Effector memory CD8-positive, alpha-beta T cell (primary cell): ENCODE data around the gene AMOTL1.
A peak's percentile ranks its signal among the peaks of the same experiment; 100 is the strongest.

Source experiments
- ATAC-seq: fragments of 150-1000 bp; cut with Tn5 transposase; replicated peaks from 2 replicates; pipeline ENCODE4 v1.10.0; 2021; ENCODE audit warnings: mild to moderate bottlenecking, moderate library complexity
- DNase-seq, 3 experiments: peaks; one replicate each; pipeline ENCODE4 v3.0.0; 2021
- H3K27ac Mint-ChIP-seq, 2 donors: one replicate each; pipeline ENCODE4 v1.8.0; 2022; ENCODE audit warnings: mild to moderate bottlenecking in 2 of 2, mixed read lengths in 2 of 2, moderate library complexity in 2 of 2
- H3K27me3 Mint-ChIP-seq, 2 donors: one replicate each; pipeline ENCODE4 v1.8.0; 2022; ENCODE audit warnings: mixed read lengths in 2 of 2
- H3K36me3 Mint-ChIP-seq: one replicate; pipeline ENCODE4 v1.8.0; 2022; ENCODE audit warnings: mild to moderate bottlenecking, moderate library complexity, mixed read lengths; ENCODE audit not compliant: insufficient read depth
- H3K4me1 Mint-ChIP-seq, 2 donors: one replicate each; pipeline ENCODE4 v1.8.0; 2022; ENCODE audit warnings: low read depth in 2 of 2, mixed read lengths in 2 of 2
- H3K4me3 Mint-ChIP-seq, 2 donors: one replicate each; pipeline ENCODE4 v1.8.0; 2022; ENCODE audit warnings: mild to moderate bottlenecking in 2 of 2, mixed read lengths in 2 of 2, moderate library complexity in 2 of 2
- H3K9me3 Mint-ChIP-seq, 2 donors: one replicate each; pipeline ENCODE4 v1.8.0; 2022; ENCODE audit warnings: mixed read lengths in 2 of 2

AMOTL1 gene

DNA sequence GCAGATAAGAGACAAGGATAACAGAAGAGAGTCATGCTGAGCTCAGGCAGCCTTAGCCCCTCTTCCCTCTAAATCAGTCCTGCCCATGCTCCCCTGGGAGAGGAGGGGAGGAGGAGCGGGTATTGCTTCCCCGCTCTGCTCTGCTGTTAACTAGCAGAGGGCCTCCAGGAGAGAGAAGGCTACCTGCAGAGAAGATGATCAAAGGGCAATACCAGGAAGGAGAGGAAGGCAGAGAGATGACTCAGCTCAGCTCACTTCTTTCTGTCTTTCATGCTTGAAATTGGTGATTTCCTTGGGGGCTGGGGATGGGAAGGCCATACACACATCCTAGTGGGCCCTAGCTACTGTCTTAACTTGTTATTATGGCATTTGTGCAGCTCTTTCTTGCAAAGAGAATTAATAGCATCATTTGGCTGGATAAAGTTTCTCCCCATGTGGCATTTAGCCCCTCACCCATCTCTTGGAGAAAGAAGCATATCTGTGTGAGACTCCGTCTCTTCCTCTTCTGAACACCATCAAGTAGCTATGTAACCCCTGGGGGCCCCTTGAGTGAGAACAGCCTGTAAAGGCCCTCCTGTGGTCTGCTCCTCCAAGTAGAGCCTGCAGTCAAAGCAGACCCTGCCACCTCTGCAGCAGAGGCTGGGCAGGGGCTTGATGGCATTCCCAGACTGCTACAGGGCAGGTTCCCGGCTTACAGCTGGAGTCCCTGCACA lies 33.4 kb upstream of the AMOTL1 start:
- ATAC-seq (no peak), DNase-seq (no peak)
- no peaks in the 10 kb centered on the region for H3K36me3 Mint-ChIP-seq
- peaks cover 15 to 41% of the 10 kb centered on the region in 2 donors for H3K27me3 Mint-ChIP-seq
- no peak overlapping the region for H3K27ac Mint-ChIP-seq
- H3K4me1 Mint-ChIP-seq, result no peaks in the 10 kb centered on the region
- H3K9me3 Mint-ChIP-seq, result no peaks in the 10 kb centered on the region
- H3K4me3 Mint-ChIP-seq, result no peak overlapping the region

DNA sequence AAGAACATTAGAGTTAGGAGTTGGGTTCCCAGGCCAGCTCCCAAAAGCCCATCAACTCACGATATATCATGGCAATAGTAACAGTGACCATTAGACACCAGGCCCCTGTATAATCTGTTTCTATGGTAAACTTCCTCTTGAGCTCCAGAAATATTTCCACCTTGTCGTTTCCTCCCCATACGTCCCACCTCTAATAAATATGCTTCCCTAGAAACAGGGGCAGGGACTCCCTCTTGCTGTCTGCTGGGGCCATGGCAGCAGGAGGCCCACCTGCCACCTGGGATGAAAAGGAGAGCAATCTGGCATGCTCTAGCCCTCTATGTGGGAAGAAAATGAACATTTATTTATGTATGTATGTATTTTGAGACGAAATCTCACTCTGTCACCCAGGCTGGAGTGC lies 32.2 kb upstream of the AMOTL1 start:
- no peaks in the 10 kb centered on the region for H3K36me3 Mint-ChIP-seq
- H3K27me3 Mint-ChIP-seq, result peaks cover 12 to 33% of the 10 kb centered on the region in 2 donors
- H3K4me1 Mint-ChIP-seq, result peaks cover 0 to 1% of the 10 kb centered on the region in 2 donors

DNA sequence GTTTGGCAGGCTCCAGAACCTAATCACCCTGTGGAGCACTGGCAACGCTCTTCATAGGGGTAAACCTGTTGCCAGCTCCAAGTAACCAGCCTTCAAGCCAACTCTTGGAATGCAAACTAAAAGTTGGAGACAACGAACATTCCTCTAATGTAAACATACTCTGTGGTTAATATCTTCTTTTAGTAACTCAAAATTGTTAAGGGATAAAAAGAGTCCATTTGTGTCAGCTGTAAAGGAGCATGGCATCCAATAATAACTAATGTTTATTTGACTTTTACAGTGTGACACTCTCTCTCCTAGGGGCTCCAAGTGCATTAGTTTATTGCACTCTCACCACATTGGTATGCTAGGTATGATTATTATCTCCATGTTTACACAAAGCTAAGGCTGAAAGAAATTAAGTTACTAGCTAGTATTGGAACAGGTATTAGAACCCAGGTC lies 31.0 kb upstream of the AMOTL1 start:
- H3K27me3 Mint-ChIP-seq, result peaks cover 20 to 25% of the 10 kb centered on the region in 2 donors
- no peaks in the 10 kb centered on the region for H3K36me3 Mint-ChIP-seq
- DNase-seq (no peak), ATAC-seq (no peak)
- no peaks in the 10 kb centered on the region for H3K9me3 Mint-ChIP-seq
- H3K27ac Mint-ChIP-seq, result no peak overlapping the region
- no peak overlapping the region for H3K4me3 Mint-ChIP-seq
- H3K4me1 Mint-ChIP-seq, result peaks cover 0 to 7% of the 10 kb centered on the region in 2 donors

More for the DNA sequence above, 32.2 kb upstream of the AMOTL1 start:
- ATAC-seq (no peak), DNase-seq (no peak)
- Mint-ChIP-seq H3K4me3 (no peak overlapping the region), H3K9me3 (no peaks in the 10 kb centered on the region), H3K27ac (no peak overlapping the region)

- H3K27me3 Mint-ChIP-seq, result peaks cover 10 to 35% of the 10 kb centered on the region in 2 donors
- H3K36me3 Mint-ChIP-seq, result no peaks in the 10 kb centered on the region
- peaks cover 0 to 7% of the 10 kb centered on the region in 2 donors for H3K4me1 Mint-ChIP-seq
- DNase-seq (no peak), ATAC-seq (no peak)
- H3K4me3 Mint-ChIP-seq, result no peak overlapping the region
- H3K27ac Mint-ChIP-seq, result no peak overlapping the region
- no peaks in the 10 kb centered on the region for H3K9me3 Mint-ChIP-seq
Observed at GRCh38 chr11:94738746-94739145, 29.4 kb upstream of the AMOTL1 start.

GRCh38 chr11:94739331-94739730 lies 28.8 kb upstream of the AMOTL1 start:
- H3K27me3 Mint-ChIP-seq, result peaks cover 9 to 35% of the 10 kb centered on the region in 2 donors
- no peak overlapping the region for H3K27ac Mint-ChIP-seq
- no peaks in the 10 kb centered on the region for H3K36me3 Mint-ChIP-seq
- no peak overlapping the region for H3K4me3 Mint-ChIP-seq
- peaks cover 0 to 7% of the 10 kb centered on the region in 2 donors for H3K4me1 Mint-ChIP-seq
- ATAC-seq (no peak), DNase-seq (no peak)
- H3K9me3 Mint-ChIP-seq, result no peaks in the 10 kb centered on the region

- H3K9me3 Mint-ChIP-seq, result no peaks in the 10 kb centered on the region
- ATAC-seq, result no peak
Observed at GRCh38 chr11:94740083-94741021, 27.8 kb upstream of the AMOTL1 start.

GRCh38 chr11:94741022-94741679 lies 27.0 kb upstream of the AMOTL1 start:
- DNase-seq, result no peak
- Mint-ChIP-seq H3K9me3 (no peaks in the 10 kb centered on the region), H3K27ac (no peak overlapping the region), H3K4me3 (peak overlapping the region; percentile 4 to 26), H3K27me3 (peaks cover 5 to 39% of the 10 kb centered on the region in 2 donors), H3K36me3 (no peaks in the 10 kb centered on the region), H3K4me1 (peaks cover 0 to 7% of the 10 kb centered on the region in 2 donors)
- no peak for ATAC-seq

More at GRCh38 chr11:94740083-94741021, 27.8 kb upstream of the AMOTL1 start:
- peaks cover 0 to 7% of the 10 kb centered on the region in 2 donors for H3K4me1 Mint-ChIP-seq
- peak overlapping the region; percentile 4 to 26 for H3K4me3 Mint-ChIP-seq
- no peak overlapping the region for H3K27ac Mint-ChIP-seq
- H3K27me3 Mint-ChIP-seq, result peaks cover 0 to 35% of the 10 kb centered on the region in 2 donors
- DNase-seq, result no peak
- H3K36me3 Mint-ChIP-seq, result no peaks in the 10 kb centered on the region

DNA sequence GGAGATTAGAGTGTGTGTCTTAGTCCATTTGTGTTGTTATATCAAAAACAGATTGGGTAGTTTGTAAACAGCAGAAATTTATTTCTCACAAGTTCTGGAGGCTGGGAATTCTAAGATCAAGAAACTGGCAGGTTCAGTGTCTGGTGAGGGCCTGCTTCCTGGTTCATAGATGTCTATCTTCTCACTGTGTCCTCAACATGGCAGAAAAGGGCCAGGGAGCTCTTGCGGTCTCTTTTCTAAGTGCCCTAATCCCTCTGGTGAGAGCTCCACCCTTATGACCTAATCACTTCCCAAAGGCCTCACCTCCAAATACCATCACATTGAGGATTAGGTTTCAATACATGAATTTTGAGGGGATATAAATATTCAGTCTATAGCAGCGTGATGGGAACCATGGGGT lies 25.5 kb upstream of the AMOTL1 start:
- DNase-seq (no peak), ATAC-seq (no peak)
- H3K4me1 Mint-ChIP-seq, result peaks cover 0 to 7% of the 10 kb centered on the region in 2 donors
- H3K27me3 Mint-ChIP-seq, result peaks cover 21 to 39% of the 10 kb centered on the region in 2 donors
- H3K4me3 Mint-ChIP-seq, result no peak overlapping the region
- no peaks in the 10 kb centered on the region for H3K36me3 Mint-ChIP-seq
- H3K9me3 Mint-ChIP-seq, result no peaks in the 10 kb centered on the region
- H3K27ac Mint-ChIP-seq, result no peak overlapping the region

DNA sequence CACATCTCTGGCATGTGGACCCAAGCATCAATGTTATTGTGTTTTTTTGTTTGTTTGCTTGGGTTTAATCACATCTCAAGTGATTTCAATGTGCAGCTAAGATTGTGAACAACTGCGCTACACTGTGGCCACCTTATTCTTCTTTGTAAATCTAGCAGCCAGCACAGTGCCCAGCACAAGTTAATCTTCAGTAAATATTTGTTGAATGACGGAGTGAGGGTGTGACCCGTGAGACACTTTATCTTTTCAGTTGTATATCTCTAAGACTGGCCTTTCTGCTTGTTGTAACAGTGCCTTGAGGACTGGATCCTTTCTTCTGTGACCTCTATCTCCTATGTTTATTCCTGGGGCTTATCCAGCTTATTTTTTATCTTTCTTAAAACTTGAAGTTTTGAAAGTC lies 21.4 kb upstream of the AMOTL1 start:
- no peak for DNase-seq
- Mint-ChIP-seq H3K27ac (no peak overlapping the region), H3K4me1 (peaks cover 0 to 3% of the 10 kb centered on the region in 2 donors), H3K9me3 (no peaks in the 10 kb centered on the region), H3K36me3 (no peaks in the 10 kb centered on the region), H3K4me3 (no peak overlapping the region), H3K27me3 (peaks cover 56 to 58% of the 10 kb centered on the region in 2 donors)
- ATAC-seq, result no peak

- DNase-seq (no peak), ATAC-seq (no peak)
- peaks cover 58 to 61% of the 10 kb centered on the region in 2 donors for H3K27me3 Mint-ChIP-seq
Observed at GRCh38 chr11:94747146-94747545, 21.0 kb upstream of the AMOTL1 start.

DNA sequence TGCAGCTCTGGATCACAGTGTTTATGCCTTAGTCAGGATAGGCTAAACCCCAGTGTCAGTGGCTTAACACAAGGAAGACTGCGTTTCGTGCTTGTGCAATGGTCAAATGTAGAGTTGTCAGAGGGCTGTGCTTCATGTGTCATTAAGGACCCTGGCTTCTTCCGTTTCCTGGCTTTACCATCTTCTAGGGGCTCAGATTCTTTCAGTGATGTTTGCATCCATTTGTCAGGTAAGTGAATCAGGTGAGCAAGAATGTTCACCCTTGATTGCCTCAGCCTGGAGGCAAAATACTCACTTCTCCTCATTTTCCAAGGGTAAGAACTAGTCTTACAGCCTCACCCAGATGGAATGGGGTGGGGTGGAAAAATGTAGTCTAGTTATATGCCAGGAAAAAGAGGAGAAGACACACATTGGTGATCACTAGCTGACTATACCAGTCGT lies 20.5 kb upstream of the AMOTL1 start:
- H3K27ac Mint-ChIP-seq, result no peak overlapping the region
- H3K27me3 Mint-ChIP-seq, result peaks cover 56 to 65% of the 10 kb centered on the region in 2 donors
- no peaks in the 10 kb centered on the region for H3K4me1 Mint-ChIP-seq
- ATAC-seq (no peak), DNase-seq (no peak)
- no peaks in the 10 kb centered on the region for H3K36me3 Mint-ChIP-seq
- H3K9me3 Mint-ChIP-seq, result no peaks in the 10 kb centered on the region
- H3K4me3 Mint-ChIP-seq, result no peak overlapping the region

More at GRCh38 chr11:94747146-94747545, 21.0 kb upstream of the AMOTL1 start:
- Mint-ChIP-seq H3K4me3 (no peak overlapping the region), H3K36me3 (no peaks in the 10 kb centered on the region), H3K27ac (no peak overlapping the region), H3K4me1 (no peaks in the 10 kb centered on the region), H3K9me3 (no peaks in the 10 kb centered on the region)

GRCh38 chr11:94749369-94749768 lies 18.8 kb upstream of the AMOTL1 start:
- H3K36me3 Mint-ChIP-seq, result no peaks in the 10 kb centered on the region
- no peak overlapping the region for H3K27ac Mint-ChIP-seq
- DNase-seq (no peak), ATAC-seq (no peak)
- H3K4me1 Mint-ChIP-seq, result no peaks in the 10 kb centered on the region
- H3K9me3 Mint-ChIP-seq, result no peaks in the 10 kb centered on the region
- H3K4me3 Mint-ChIP-seq, result no peak overlapping the region
- H3K27me3 Mint-ChIP-seq, result peaks cover 59 to 83% of the 10 kb centered on the region in 2 donors
